ENCODE measurements around the gene MYL1.

DNA sequence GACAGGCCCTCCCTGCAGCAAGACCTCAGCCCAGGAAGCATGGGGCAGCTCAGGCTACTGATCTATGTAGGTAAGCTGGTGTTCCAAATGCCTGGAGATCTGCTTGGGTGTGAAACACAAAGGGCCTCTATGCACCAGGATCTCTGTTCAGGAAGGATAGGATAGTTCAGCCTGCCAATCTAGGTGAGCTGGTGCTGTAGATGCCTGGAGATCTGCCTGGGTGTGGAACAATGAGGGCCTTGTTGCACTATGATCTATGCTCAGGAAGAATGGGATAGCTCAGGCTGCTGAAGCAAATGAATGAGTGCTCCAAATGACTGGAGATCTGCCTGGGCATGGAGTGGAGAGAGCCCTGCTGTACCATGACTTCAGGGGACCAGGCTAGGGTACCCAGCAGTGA lies 48.9 kb upstream of the MYL1 start:
- TF ChIP-seq, protein P1, sequence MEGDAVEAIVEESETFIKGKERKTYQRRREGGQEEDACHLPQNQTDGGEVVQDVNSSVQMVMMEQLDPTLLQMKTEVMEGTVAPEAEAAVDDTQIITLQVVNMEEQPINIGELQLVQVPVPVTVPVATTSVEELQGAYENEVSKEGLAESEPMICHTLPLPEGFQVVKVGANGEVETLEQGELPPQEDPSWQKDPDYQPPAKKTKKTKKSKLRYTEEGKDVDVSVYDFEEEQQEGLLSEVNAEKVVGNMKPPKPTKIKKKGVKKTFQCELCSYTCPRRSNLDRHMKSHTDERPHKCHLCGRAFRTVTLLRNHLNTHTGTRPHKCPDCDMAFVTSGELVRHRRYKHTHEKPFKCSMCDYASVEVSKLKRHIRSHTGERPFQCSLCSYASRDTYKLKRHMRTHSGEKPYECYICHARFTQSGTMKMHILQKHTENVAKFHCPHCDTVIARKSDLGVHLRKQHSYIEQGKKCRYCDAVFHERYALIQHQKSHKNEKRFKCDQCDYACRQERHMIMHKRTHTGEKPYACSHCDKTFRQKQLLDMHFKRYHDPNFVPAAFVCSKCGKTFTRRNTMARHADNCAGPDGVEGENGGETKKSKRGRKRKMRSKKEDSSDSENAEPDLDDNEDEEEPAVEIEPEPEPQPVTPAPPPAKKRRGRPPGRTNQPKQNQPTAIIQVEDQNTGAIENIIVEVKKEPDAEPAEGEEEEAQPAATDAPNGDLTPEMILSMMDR (IDR thresholded peaks at IDR 0.05) = no peak
- no peak for TF ChIP-seq POLR2A (IDR thresholded peaks at IDR 0.05)

All from ovary (tissue), 3 donors.